GM23338 (cell line): ENCODE measurements around the gene ZNF227. TPM values are rescaled to one million over a fixed set of nuclear protein-coding genes. Genes with fewer than 3 reads are reported as not detected.

ENCODE experiments used
- ATAC-seq: fragments of 200-7000 bp; cut with Tn5 transposase; 3 replicates; pipeline ENCODE4 v1.9.1; 2020
- DNase-seq: peaks from one replicate; pipeline ENCODE4 v3.0.0-alpha.2; 2015; ENCODE audit warnings: low spot score
- H2AFZ ChIP-seq: fragments of 200-600 bp; sonication (generic); 2 replicates; pipeline ENCODE4 v1.8.0; 2016; ENCODE audit warnings: antibody characterized with exemption, mild to moderate bottlenecking, moderate library complexity
- H3F3A ChIP-seq: fragments of 200-600 bp; sonication (generic); replicated peaks from 2 replicates; pipeline ENCODE4 v1.8.0; 2017; ENCODE audit warnings: antibody characterized with exemption, mixed run types, low read depth
- H3K27ac ChIP-seq: fragments of 200-600 bp; sonication (generic); 2 replicates; pipeline ENCODE4 v1.6.1; 2016; ENCODE audit warnings: low read depth
- H3K27me3 ChIP-seq: fragments of 200-600 bp; sonication (generic); 2 replicates; pipeline ENCODE4 v1.8.0; 2016; ENCODE audit warnings: mild to moderate bottlenecking, mixed run types, moderate library complexity; ENCODE audit not compliant: insufficient read depth
- H3K36me3 ChIP-seq: fragments of 200-600 bp; sonication (generic); 2 replicates; pipeline ENCODE4 v1.8.0; 2016; ENCODE audit warnings: mild to moderate bottlenecking; ENCODE audit not compliant: insufficient read depth
- H3K4me1 ChIP-seq: fragments of 200-600 bp; sonication (generic); 2 replicates; pipeline ENCODE4 v1.8.0; 2016; ENCODE audit warnings: mild to moderate bottlenecking, moderate library complexity; ENCODE audit not compliant: insufficient read depth
- H3K4me2 ChIP-seq: fragments of 200-600 bp; sonication (generic); 2 replicates; pipeline ENCODE4 v1.7.1; 2017; ENCODE audit warnings: mixed run types
- H3K4me3 ChIP-seq: fragments of 200-600 bp; sonication (generic); 2 replicates; pipeline ENCODE4 v1.6.1; 2016; ENCODE audit warnings: mixed run types
- H3K79me2 ChIP-seq: fragments of 200-600 bp; sonication (generic); replicated peaks from 2 replicates; pipeline ENCODE4 v1.8.0; 2017; ENCODE audit warnings: mild to moderate bottlenecking; ENCODE audit not compliant: insufficient read depth
- H3K9me2 ChIP-seq: fragments of 200-600 bp; sonication (generic); 2 replicates; pipeline ENCODE4 v1.8.0; 2017; ENCODE audit not compliant: insufficient read depth
- H4K20me1 ChIP-seq: fragments of 200-600 bp; sonication (generic); replicated peaks from 2 replicates; pipeline ENCODE4 v1.8.0; 2017; ENCODE audit warnings: mild to moderate bottlenecking; ENCODE audit not compliant: insufficient read depth
- H3K27ac Mint-ChIP-seq: 2 replicates; pipeline ENCODE4 v1.8.0; 2020; ENCODE audit warnings: inconsistent platforms, mild to moderate bottlenecking, moderate library complexity, mixed read lengths
- H3K27me3 Mint-ChIP-seq: 3 replicates; pipeline ENCODE4 v1.8.0; 2022; ENCODE audit warnings: low read depth, mild to moderate bottlenecking, moderate library complexity, mixed read lengths, inconsistent platforms; ENCODE audit not compliant: insufficient read depth, poor library complexity
- H3K36me3 Mint-ChIP-seq: 3 replicates; pipeline ENCODE4 v1.8.0; 2021; ENCODE audit warnings: low read depth, mild to moderate bottlenecking, inconsistent platforms, moderate library complexity, mixed read lengths
- H3K4me1 Mint-ChIP-seq: 3 replicates; pipeline ENCODE4 v1.8.0; 2020; ENCODE audit warnings: mild to moderate bottlenecking, inconsistent platforms, mixed read lengths
- H3K4me3 Mint-ChIP-seq: 3 replicates; pipeline ENCODE4 v1.8.0; 2021; ENCODE audit warnings: moderate library complexity, mild to moderate bottlenecking, inconsistent platforms, mixed read lengths
- H3K9me3 Mint-ChIP-seq: 3 replicates; pipeline ENCODE4 v1.8.0; 2020; ENCODE audit warnings: moderate library complexity, mild to moderate bottlenecking, inconsistent platforms, mixed read lengths
- CREB1 ChIP-seq: fragments of 250-450 bp; sonication (Bioruptor Pico); IDR thresholded peaks from 2 replicates; pipeline ENCODE4 v1.5.0; 2020; ENCODE audit warnings: low read depth, mild to moderate bottlenecking, moderate library complexity
- EZH2 ChIP-seq: fragments of 200-600 bp; sonication (generic); IDR thresholded peaks from one replicate; pipeline ENCODE4 v1.8.0; 2017; ENCODE audit warnings: antibody characterized with exemption, mild to moderate bottlenecking, low read depth; ENCODE audit not compliant: unreplicated experiment
- EZH2phosphoT487 ChIP-seq: fragments of 200-600 bp; sonication (generic); IDR thresholded peaks from one replicate; pipeline ENCODE4 v1.8.1; 2018; ENCODE audit warnings: antibody characterized with exemption; ENCODE audit not compliant: unreplicated experiment
- JUNB ChIP-seq: IDR thresholded peaks from one replicate; pipeline ENCODE4 v1.6.1; 2016; ENCODE audit warnings: antibody characterized with exemption; ENCODE audit not compliant: unreplicated experiment
- NANOG ChIP-seq: IDR thresholded peaks from 2 replicates; pipeline ENCODE4 v1.6.1; 2016; ENCODE audit warnings: antibody characterized with exemption, borderline replicate concordance
- POLR2AphosphoS5 ChIP-seq: IDR thresholded peaks from 2 replicates; pipeline ENCODE4 v1.6.1; 2016; ENCODE audit warnings: antibody characterized with exemption, low read depth
- STAT1 ChIP-seq: IDR thresholded peaks from one replicate; pipeline ENCODE4 v1.6.1; 2016; ENCODE audit warnings: antibody characterized with exemption; ENCODE audit not compliant: unreplicated experiment
- ZNF114 ChIP-seq: fragments of 250-450 bp; sonication (Bioruptor Pico); IDR thresholded peaks from 2 replicates; pipeline ENCODE4 v1.5.0; 2020; ENCODE audit warnings: mild to moderate bottlenecking, moderate library complexity
- ZNF331 ChIP-seq: fragments of 250-450 bp; sonication (Bioruptor Pico); IDR thresholded peaks from 2 replicates; pipeline ENCODE4 v1.5.0; 2020; ENCODE audit warnings: low read depth, mild to moderate bottlenecking, moderate library complexity
- polyA plus RNA-seq: library from polyadenylated mRNA; unstranded; fragments of >200 nt; fragmentation: Nextera tagmentation; extraction: Ambion mirVana; gene quantifications from 2 replicates; pipeline ENCODE4 v1.2.1, GENCODE V29; 2016
- total RNA-seq: library from RNA; depleted of rRNA; stranded (reverse); fragments of >200 nt; shearing (Covaris generic); gene quantifications from 2 replicates; pipeline ENCODE4 v1.2.3, GENCODE V29; 2014
- TF ChIP-seq, protein P1 (sequence below): IDR thresholded peaks from one replicate; pipeline ENCODE4 v1.6.1; 2018; ENCODE audit warnings: antibody characterized with exemption; ENCODE audit not compliant: unreplicated experiment
- TF ChIP-seq, protein P2 (sequence below), 2 experiments: fragments of 200-600 bp in 1 of 2; sonication (generic) in 1 of 2; conservative IDR thresholded peaks; 2 replicates each; pipeline versions ENCODE4 v1.5.1 to v1.6.1; 2016 to 2017; ENCODE audit warnings: antibody characterized with exemption in 2 of 2, low read depth in 2 of 2, mild to moderate bottlenecking in 2 of 2, moderate library complexity in 1 of 2
- TF ChIP-seq, protein P3 (sequence below): fragments of 250-450 bp; sonication (Bioruptor Pico); IDR thresholded peaks from 2 replicates; pipeline ENCODE4 v1.5.0; 2020; ENCODE audit warnings: mild to moderate bottlenecking, moderate library complexity
- TF ChIP-seq, protein P4 (sequence below): IDR thresholded peaks from 2 replicates; pipeline ENCODE4 v1.6.1; 2016; ENCODE audit warnings: antibody characterized with exemption

ZNF227 gene
- total and polyA plus RNA-seq, 2 experiments from 2014 or later = 6.6 to 18.2 TPM

DNA sequence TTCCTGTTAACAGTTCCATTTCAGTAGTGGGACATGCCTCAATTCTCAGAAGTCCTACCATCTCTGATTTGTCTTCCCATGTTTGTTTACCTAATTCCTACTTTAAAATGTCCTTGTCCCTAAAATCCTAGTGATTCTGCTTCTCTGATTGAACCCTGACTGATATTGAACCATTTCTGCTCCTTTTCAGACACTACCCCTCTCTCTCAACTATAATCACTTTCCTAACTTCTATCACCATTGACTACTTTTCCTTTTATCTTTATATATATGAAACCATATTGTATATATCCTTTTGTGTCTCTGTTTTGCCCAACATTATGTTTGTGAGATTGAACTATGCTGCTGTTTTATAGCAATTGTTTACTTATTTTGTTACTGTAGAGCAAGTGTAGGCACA, 15.6 kb upstream of the ZNF227 start:
- H3K9me3 Mint-ChIP-seq = peaks cover 32% of the 10 kb centered on the region; the same call in 2 of the 3 replicates
- Histone ChIP-seq H3K4me1 (no peaks in the 10 kb centered on the region), H3K9me2 (no peaks in the 10 kb centered on the region), H3K36me3 (no peaks in the 10 kb centered on the region), H3F3A (no peaks in the 10 kb centered on the region), H3K4me2 (no peak overlapping the region), H4K20me1 (no peaks in the 10 kb centered on the region), H3K27ac (no peak overlapping the region), H2AFZ (no peak overlapping the region), H3K4me3 (no peak overlapping the region), H3K27me3 (no peaks in the 10 kb centered on the region), H3K79me2 (no peaks in the 10 kb centered on the region)
- no peak for TF ChIP-seq NANOG
- no peak for TF ChIP-seq CREB1
- TF ChIP-seq, protein P1, sequence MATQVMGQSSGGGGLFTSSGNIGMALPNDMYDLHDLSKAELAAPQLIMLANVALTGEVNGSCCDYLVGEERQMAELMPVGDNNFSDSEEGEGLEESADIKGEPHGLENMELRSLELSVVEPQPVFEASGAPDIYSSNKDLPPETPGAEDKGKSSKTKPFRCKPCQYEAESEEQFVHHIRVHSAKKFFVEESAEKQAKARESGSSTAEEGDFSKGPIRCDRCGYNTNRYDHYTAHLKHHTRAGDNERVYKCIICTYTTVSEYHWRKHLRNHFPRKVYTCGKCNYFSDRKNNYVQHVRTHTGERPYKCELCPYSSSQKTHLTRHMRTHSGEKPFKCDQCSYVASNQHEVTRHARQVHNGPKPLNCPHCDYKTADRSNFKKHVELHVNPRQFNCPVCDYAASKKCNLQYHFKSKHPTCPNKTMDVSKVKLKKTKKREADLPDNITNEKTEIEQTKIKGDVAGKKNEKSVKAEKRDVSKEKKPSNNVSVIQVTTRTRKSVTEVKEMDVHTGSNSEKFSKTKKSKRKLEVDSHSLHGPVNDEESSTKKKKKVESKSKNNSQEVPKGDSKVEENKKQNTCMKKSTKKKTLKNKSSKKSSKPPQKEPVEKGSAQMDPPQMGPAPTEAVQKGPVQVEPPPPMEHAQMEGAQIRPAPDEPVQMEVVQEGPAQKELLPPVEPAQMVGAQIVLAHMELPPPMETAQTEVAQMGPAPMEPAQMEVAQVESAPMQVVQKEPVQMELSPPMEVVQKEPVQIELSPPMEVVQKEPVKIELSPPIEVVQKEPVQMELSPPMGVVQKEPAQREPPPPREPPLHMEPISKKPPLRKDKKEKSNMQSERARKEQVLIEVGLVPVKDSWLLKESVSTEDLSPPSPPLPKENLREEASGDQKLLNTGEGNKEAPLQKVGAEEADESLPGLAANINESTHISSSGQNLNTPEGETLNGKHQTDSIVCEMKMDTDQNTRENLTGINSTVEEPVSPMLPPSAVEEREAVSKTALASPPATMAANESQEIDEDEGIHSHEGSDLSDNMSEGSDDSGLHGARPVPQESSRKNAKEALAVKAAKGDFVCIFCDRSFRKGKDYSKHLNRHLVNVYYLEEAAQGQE = no peak
- TF ChIP-seq EZH2phosphoT487 = no peak
- TF ChIP-seq POLR2AphosphoS5 = no peak
- no peak for TF ChIP-seq EZH2
- TF ChIP-seq, protein P2, sequence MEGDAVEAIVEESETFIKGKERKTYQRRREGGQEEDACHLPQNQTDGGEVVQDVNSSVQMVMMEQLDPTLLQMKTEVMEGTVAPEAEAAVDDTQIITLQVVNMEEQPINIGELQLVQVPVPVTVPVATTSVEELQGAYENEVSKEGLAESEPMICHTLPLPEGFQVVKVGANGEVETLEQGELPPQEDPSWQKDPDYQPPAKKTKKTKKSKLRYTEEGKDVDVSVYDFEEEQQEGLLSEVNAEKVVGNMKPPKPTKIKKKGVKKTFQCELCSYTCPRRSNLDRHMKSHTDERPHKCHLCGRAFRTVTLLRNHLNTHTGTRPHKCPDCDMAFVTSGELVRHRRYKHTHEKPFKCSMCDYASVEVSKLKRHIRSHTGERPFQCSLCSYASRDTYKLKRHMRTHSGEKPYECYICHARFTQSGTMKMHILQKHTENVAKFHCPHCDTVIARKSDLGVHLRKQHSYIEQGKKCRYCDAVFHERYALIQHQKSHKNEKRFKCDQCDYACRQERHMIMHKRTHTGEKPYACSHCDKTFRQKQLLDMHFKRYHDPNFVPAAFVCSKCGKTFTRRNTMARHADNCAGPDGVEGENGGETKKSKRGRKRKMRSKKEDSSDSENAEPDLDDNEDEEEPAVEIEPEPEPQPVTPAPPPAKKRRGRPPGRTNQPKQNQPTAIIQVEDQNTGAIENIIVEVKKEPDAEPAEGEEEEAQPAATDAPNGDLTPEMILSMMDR (conservative IDR thresholded peaks at IDR 0.05; ENCODE audit: low read depth in 2 of 2) = no peak
- TF ChIP-seq ZNF331 (CRISPR knock-in tag) = no peak
- TF ChIP-seq, protein P3, sequence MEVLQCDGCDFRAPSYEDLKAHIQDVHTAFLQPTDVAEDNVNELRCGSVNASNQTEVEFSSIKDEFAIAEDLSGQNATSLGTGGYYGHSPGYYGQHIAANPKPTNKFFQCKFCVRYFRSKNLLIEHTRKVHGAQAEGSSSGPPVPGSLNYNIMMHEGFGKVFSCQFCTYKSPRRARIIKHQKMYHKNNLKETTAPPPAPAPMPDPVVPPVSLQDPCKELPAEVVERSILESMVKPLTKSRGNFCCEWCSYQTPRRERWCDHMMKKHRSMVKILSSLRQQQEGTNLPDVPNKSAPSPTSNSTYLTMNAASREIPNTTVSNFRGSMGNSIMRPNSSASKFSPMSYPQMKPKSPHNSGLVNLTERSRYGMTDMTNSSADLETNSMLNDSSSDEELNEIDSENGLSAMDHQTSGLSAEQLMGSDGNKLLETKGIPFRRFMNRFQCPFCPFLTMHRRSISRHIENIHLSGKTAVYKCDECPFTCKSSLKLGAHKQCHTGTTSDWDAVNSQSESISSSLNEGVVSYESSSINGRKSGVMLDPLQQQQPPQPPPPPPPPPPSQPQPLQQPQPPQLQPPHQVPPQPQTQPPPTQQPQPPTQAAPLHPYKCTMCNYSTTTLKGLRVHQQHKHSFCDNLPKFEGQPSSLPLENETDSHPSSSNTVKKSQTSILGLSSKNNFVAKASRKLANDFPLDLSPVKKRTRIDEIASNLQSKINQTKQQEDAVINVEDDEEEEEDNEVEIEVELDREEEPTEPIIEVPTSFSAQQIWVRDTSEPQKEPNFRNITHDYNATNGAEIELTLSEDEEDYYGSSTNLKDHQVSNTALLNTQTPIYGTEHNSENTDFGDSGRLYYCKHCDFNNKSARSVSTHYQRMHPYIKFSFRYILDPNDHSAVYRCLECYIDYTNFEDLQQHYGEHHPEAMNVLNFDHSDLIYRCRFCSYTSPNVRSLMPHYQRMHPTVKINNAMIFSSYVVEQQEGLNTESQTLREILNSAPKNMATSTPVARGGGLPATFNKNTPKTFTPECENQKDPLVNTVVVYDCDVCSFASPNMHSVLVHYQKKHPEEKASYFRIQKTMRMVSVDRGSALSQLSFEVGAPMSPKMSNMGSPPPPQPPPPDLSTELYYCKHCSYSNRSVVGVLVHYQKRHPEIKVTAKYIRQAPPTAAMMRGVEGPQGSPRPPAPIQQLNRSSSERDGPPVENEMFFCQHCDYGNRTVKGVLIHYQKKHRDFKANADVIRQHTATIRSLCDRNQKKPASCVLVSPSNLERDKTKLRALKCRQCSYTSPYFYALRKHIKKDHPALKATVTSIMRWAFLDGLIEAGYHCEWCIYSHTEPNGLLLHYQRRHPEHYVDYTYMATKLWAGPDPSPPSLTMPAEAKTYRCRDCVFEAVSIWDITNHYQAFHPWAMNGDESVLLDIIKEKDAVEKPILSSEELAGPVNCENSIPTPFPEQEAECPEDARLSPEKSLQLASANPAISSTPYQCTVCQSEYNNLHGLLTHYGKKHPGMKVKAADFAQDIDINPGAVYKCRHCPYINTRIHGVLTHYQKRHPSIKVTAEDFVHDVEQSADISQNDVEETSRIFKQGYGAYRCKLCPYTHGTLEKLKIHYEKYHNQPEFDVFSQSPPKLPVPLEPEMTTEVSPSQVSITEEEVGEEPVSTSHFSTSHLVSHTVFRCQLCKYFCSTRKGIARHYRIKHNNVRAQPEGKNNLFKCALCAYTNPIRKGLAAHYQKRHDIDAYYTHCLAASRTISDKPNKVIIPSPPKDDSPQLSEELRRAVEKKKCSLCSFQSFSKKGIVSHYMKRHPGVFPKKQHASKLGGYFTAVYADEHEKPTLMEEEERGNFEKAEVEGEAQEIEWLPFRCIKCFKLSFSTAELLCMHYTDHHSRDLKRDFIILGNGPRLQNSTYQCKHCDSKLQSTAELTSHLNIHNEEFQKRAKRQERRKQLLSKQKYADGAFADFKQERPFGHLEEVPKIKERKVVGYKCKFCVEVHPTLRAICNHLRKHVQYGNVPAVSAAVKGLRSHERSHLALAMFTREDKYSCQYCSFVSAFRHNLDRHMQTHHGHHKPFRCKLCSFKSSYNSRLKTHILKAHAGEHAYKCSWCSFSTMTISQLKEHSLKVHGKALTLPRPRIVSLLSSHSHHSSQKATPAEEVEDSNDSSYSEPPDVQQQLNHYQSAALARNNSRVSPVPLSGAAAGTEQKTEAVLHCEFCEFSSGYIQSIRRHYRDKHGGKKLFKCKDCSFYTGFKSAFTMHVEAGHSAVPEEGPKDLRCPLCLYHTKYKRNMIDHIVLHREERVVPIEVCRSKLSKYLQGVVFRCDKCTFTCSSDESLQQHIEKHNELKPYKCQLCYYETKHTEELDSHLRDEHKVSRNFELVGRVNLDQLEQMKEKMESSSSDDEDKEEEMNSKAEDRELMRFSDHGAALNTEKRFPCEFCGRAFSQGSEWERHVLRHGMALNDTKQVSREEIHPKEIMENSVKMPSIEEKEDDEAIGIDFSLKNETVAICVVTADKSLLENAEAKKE (CRISPR knock-in tag) = no peak
- no peak for TF ChIP-seq JUNB
- no peak for TF ChIP-seq STAT1
- TF ChIP-seq, protein P4, sequence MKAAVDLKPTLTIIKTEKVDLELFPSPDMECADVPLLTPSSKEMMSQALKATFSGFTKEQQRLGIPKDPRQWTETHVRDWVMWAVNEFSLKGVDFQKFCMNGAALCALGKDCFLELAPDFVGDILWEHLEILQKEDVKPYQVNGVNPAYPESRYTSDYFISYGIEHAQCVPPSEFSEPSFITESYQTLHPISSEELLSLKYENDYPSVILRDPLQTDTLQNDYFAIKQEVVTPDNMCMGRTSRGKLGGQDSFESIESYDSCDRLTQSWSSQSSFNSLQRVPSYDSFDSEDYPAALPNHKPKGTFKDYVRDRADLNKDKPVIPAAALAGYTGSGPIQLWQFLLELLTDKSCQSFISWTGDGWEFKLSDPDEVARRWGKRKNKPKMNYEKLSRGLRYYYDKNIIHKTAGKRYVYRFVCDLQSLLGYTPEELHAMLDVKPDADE = no peak
- TF ChIP-seq ZNF114 (CRISPR knock-in tag) = no peak
- no peaks in the 10 kb centered on the region for H3K36me3 Mint-ChIP-seq
- DNase-seq = no peak
- H3K27ac Mint-ChIP-seq = no peak overlapping the region
- ATAC-seq = no peak
- H3K27me3 Mint-ChIP-seq = no peaks in the 10 kb centered on the region
- no peaks in the 10 kb centered on the region for H3K4me1 Mint-ChIP-seq
- no peak overlapping the region for H3K4me3 Mint-ChIP-seq
